GM21515 (cell line): ENCODE results near the gene OBSL1.
A peak's percentile ranks its signal among the peaks of the same experiment; 100 is the strongest.

Experiments used
- ATAC-seq: cut with Tn5 transposase; IDR thresholded peaks from one replicate; pipeline ENCODE4 v1.9.1; 2021; ENCODE audit not compliant: unreplicated experiment

OBSL1 gene

GRCh38 chr2:219597552-219598307 lies 26.4 kb upstream of the OBSL1 start, which contains the start of gene STK11IP:
Gene STK11IP (plus strand): TSS chr2:219597857. CDS start chr2:219598120, 263 bp downstream.
- ATAC-seq = peak; percentile 94

- ATAC-seq = peak; percentile 3
These were observed 25.7 kb upstream of the OBSL1 start for GRCh38 chr2:219596954-219597551.

- ATAC-seq = no peak
These were observed 23.9 kb upstream of the OBSL1 start for GRCh38 chr2:219595256-219595655.

GRCh38 chr2:219593154-219593553 lies 21.8 kb upstream of the OBSL1 start:
- no peak for ATAC-seq

- ATAC-seq = no peak
These were observed 21.4 kb upstream of the OBSL1 start for GRCh38 chr2:219592736-219593135.

- no peak for ATAC-seq
These were observed 19.8 kb upstream of the OBSL1 start for GRCh38 chr2:219591091-219591490.

- no peak for ATAC-seq
These were observed 10.0 kb upstream of the OBSL1 start for GRCh38 chr2:219581346-219581745.

GRCh38 chr2:219578811-219579613 lies 7.7 kb upstream of the OBSL1 start:
- no peak for ATAC-seq

- no peak for ATAC-seq
These were observed 5.4 kb upstream of the OBSL1 start for GRCh38 chr2:219576505-219577388.

GRCh38 chr2:219575566-219576504 lies 4.5 kb upstream of the OBSL1 start:
- ATAC-seq = no peak

GRCh38 chr2:219574484-219575311 lies 3.4 kb upstream of the OBSL1 start:
- ATAC-seq = no peak

- no peak for ATAC-seq
These were observed 1.8 kb upstream of the OBSL1 start for GRCh38 chr2:219573166-219573565.

GRCh38 chr2:219572237-219573001 lies 1.1 kb upstream of the OBSL1 start, which contains the start of gene INHA:
Gene INHA (plus strand): TSS chr2:219572310. CDS start chr2:219572375, 65 bp downstream.
- no peak for ATAC-seq

GRCh38 chr2:219570924-219571310 lies 422 bp downstream of the OBSL1 start:
- no peak for ATAC-seq

GRCh38 chr2:219570194-219570923 lies 980 bp downstream of the OBSL1 start:
- no peak for ATAC-seq

- no peak for ATAC-seq
These were observed 1.7 kb downstream of the OBSL1 start for GRCh38 chr2:219569635-219570034.

- no peak for ATAC-seq
These were observed 2.3 kb downstream of the OBSL1 start for GRCh38 chr2:219569041-219569440.
